ENCODE measurements around the gene SET.
A peak's percentile ranks its signal among the peaks of the same experiment; 100 is the strongest.

The SET gene

DNA sequence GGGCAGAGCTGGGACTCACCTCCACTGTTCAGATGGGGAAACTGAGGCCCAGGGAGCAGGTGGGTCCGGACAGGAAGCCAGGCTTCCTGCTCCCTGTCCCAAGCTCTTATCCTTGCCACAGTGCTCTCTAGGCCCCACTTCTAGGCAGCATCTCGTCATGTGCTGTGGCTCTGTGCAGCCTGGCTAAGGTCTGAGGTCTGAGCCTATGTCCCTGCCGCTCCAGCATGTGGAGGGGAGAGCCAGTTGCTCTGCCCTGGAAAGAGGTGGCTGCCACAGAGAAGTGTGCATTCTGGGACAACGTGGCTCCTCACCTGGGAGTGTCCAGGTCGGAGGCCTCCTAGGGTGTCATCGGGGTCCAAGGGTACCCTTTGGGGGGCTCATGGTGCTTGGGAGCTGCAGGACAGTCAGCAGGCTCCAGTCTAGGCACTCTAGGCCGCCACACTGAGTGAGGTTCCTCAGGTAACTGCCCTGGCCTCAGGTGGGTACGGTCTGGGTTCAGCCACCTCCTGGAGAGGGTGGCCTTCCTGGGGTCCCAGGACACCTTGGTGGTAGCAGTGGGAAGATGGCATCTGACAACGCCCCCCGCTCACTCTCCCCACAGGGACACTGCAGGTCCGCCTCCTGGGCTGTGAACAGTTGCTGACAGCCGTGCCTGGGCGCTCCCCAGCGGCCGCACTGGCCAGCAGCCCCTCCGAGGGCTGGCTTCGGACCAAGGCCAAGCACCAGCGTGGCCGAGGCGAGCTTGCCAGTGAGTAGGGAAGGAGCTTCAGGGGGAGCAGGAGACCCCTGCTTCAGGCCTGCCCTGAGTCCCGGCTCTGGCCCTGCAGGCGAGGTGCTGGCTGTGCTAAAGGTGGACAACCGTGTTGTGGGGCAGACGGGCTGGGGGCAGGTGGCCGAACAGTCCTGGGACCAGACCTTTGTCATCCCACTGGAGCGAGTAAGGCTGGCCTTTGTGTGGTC is 23.7 kb downstream of the SET start:
- no peak for DNase-seq (ENCODE audit: low read depth in 3 of 3)

GRCh38 chr9:128713411-128713780 is 24.4 kb downstream of the SET start:
- DNase-seq (ENCODE audit: low read depth in 3 of 3) = no peak

DNA sequence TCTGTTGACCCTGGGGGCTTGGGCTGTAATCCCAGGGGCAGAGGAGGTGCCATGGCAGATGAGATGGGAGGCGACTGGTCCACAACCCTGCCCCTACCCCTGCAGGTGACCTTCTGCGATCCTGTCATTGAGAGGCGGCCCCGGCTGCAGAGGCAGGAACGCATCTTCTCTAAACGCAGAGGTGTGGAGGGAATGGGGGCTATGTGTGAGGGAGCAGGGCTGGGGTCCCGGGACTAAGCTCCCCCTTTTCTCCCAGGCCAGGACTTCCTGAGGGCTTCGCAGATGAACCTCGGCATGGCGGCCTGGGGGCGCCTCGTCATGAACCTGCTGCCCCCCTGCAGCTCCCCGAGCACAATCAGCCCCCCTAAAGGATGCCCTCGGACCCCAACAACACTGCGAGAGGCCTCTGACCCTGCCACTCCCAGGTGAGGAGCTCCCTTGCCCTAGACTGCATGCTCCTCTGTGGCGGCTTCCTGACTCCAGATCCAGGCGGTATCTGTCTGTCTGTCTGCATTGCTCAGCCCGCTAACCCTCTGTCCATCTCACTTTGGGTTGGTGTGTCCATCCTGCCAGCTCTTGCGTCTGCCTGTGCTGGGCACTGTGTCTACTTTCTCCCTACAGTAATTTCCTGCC is 25.0 kb downstream of the SET start:
- no peak for DNase-seq (ENCODE audit: low read depth in 3 of 3)

DNA sequence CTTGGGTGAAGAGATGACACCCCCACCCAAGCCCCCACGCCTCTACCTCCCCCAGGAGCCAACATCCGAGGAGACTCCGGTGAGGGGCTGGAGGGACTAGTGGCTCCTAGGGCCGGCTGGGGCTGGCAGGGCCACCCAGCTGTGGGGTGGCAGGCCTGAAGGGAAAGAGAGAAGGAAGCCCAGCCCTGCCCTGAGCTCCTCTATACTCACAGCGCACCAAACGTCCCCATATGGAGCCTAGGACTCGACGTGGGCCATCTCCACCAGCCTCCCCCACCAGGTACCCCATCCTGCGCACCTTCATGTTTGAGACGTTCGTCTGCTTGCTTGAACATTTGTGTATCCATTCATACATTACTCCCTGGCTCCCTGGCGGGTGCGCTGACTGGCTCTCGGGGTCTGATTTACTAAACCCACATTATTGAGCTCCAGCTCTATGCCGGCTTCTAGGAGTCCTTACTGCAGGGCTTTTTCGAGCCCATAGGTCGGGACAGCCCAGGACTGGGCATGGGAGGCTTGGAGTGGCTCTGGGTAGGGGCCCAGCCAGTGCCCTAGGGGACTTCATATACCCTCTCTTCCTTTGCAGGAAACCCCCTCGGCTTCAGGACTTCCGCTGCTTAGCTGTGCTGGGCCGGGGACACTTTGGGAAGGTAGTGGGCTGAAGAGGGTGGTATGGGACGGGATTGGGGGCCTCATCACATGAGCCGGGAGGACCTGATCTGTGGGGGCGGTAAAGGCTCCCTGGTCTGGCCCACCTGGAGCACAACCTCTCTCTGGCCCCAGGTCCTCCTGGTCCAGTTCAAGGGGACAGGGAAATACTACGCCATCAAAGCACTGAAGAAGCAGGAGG is 25.8 kb downstream of the SET start:
- no peak for DNase-seq (ENCODE audit: low read depth in 3 of 3)

DNA sequence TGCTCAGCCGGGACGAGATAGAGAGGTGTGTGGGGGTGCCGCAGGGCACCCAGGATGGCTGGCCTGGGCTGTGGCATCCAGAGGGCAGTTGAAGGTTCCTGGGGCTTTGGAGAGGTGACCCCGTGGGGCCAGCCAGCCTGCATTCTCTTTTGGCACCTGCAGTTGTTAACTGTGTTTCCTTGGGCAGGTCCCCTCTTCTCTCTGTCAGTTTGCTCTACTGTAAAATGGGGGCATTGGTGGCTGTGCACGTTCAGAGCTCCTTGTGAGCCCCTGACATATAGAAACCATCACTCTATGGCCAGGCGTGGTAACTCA is 26.4 kb downstream of the SET start:
- DNase-seq (ENCODE audit: low read depth in 3 of 3) = no peak

GRCh38 chr9:128716581-128717254 is 27.7 kb downstream of the SET start:
- DNase-seq (ENCODE audit: low read depth in 3 of 3) = no peak

- DNase-seq (ENCODE audit: low read depth in 3 of 3) = no peak
Observed at GRCh38 chr9:128718047-128718446, 29.0 kb downstream of the SET start.

DNA sequence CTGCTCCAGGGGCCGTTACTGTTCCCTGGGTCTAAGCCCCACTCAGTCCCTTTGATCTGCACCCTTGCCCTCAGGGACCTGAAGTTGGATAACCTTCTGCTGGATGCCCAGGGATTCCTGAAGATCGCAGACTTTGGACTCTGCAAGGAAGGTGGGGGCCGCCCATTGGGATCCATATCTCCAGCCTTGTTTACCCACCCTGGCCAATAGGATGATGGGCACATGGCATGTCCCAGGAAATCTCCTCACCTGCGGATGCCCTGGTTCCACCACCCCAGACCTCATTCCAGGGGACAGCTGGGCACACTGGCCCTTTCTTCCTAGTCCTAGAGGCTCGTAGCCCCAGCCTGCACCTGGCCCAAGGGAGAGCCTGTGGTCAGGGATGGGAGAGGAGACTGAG is 29.5 kb downstream of the SET start:
- no peak for DNase-seq (ENCODE audit: low read depth in 3 of 3)

GRCh38 chr9:128719919-128720605 is 31.0 kb downstream of the SET start:
- no peak for DNase-seq (ENCODE audit: low read depth in 3 of 3)

DNA sequence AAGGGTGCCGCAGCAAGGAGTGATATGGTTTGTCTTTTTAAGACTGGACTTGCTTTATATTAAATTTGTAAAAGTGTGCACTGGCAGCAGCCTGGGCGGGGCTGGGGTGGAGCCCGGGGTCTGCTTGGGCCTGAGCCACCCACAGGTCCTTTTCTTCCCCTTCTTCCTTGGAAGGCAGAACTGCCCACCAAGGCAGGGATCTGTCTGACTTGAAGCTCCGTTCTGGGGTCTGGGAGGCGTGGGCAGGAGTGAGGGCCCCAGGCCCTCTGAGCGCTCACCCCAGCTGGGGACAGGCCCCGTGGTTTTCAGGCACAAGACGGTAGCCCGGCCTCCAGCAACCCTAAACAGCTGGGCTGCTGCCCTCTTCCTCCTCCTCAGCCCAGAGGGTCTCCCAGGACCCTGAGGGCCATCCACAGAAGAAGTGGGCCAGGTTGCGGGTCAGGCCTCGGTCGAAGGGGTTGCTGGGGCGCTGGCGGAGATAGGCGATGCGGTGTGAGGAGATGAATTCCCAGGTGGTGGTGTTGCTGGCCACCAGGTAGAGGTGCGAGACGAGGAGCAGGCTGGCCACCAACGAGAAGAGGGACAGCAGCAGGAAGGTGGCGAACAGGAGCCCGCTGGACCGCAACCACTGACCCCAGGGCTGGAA is 31.9 kb downstream of the SET start:
- no peak for DNase-seq (ENCODE audit: low read depth in 3 of 3)

- no peak for DNase-seq (ENCODE audit: low read depth in 3 of 3)
Observed at GRCh38 chr9:128721487-128722010, 32.5 kb downstream of the SET start.

GRCh38 chr9:128722380-128723351 is 33.6 kb downstream of the SET start:
- DNase-seq (ENCODE audit: low read depth in 3 of 3) = no peak

DNA sequence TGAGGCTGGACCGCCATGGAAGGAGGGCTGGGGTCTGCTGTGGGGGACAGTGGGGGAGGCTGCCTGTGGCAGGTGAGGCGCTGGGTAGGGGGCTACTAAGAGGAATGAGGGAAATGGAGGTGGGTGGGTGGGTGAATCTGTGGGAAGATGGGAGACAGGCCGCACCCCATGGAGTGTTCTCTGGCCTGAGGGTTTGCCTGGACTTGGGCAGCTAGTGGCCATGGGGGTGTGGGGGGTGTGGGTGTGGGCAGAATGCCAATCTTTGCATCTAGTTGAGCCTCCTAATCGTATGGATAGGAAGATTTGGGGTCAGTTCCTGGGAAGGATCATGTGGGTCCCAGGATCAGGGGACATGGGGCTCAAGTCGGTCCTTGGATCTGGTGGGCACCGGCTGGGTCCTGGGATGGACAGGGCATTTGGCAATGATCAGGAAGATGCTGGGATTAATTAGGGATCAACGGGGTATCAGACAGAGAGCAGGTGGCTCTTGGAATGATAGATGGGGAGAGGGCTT is 34.4 kb downstream of the SET start:
- no peak for DNase-seq (ENCODE audit: low read depth in 3 of 3)

DNA sequence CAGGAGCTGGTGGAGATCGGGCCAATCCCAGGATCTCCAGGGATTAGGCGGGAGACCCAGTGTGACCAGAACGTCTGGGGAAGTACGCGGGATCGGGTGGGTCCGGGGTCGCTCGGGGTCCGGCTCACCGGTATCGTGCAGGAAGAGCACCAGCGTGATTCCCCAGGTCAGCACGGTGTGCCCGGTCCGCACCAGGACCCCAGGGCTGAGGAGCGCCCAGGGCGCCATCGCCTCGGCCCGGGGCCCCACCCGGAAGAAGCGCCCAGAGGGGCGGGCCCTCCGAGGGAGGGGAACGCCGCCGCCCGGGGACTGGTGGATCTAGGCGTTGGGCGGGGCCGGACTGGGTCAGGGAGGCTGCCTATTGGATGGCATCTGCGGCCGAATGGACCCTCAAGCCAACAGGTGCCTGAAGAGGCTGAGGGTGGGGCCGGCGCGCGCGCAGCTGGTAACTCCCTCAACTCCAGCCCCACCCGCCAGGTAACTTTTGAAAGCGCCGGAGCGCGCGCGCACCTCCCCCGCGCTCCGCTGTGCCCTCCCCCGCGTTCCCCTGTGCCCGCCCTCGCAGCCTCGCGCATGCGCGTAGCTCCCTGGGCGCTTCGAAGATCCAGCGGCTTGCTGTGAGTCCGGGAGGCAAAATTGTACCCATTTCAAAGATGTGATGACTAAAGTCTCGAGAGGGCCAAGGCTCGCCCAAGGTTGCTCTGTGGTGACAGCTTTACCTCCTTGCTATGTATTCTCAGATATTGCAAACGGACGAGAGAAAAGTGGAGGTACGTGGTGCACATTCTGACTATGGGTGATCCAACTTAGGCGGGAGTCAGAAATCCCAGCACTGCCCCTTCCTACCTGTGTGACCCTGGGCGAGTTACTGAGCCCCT is 35.1 kb downstream of the SET start, which contains the start of gene ZDHHC12:
Gene ZDHHC12, minus strand, starts transcription at position 262 of the 878 bp plus-strand sequence. Its CDS starts 34 bp downstream, at position 228.
- DNase-seq (ENCODE audit: low read depth in 3 of 3) = peak; percentile 99

- peak in 1 of 3 donors; percentile 36 for DNase-seq (ENCODE audit: low read depth in 3 of 3)
Observed at GRCh38 chr9:128724744-128725211, 35.8 kb downstream of the SET start.

DNA sequence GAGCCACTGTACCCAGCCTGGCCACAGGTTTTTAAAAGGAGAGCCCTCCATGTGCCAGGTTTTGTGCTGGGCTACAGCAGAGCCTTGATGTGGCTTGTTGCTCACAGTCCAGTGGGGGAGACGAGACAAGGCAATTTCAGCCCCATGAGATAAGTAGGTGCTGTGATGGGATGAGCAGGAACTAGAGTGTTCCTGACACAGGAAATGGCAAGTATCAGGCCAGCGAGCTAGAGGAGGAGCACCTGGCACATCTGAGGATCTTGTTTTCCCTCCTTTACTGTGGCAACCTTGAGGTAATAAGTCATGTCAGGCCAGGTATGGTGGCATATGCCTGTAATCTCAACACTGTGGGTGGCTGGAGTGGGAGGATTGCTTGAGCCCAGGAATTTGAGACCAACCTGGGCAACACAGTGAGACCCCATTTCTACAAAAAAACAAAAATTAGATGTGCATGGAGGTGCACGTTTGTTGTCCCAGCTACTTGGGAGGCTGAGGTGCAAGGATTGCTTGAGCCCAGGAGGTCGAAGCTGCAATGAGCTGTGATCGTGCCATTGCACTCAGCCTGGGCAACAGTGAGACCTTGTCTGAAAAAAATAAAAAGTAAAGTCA is 38.7 kb downstream of the SET start:
- DNase-seq (ENCODE audit: low read depth in 3 of 3) = no peak

GRCh38 chr9:128728298-128728697 is 39.3 kb downstream of the SET start:
- DNase-seq (ENCODE audit: low read depth in 3 of 3) = no peak
